Measurements from ENCODE around the gene DYDC2. TPM values are rescaled to one million over a fixed set of nuclear protein-coding genes. Genes with fewer than 3 reads are reported as not detected.
"Not testable (repeated sequence)": the region's sequence is repeated elsewhere in the genome, so short reads cannot be mapped to it uniquely, and the experiment has no call there.

DYDC2 gene
- polyA plus RNA-seq, 3 donors: 1.5 to 2.5 (median 1.6) TPM

- DNase-seq (ENCODE audit: extremely low read depth in 1 of 11, low read depth in 9 of 11, low spot score in 4 of 11): no peak
Measured at GRCh38 chr10:80357851-80358125, 1.2 kb downstream of the DYDC2 start.

- not testable (repeated sequence) for DNase-seq (ENCODE audit: extremely low read depth in 1 of 11, low read depth in 9 of 11, low spot score in 4 of 11)
Measured at GRCh38 chr10:80358925-80359324, 2.3 kb downstream of the DYDC2 start.

DNA sequence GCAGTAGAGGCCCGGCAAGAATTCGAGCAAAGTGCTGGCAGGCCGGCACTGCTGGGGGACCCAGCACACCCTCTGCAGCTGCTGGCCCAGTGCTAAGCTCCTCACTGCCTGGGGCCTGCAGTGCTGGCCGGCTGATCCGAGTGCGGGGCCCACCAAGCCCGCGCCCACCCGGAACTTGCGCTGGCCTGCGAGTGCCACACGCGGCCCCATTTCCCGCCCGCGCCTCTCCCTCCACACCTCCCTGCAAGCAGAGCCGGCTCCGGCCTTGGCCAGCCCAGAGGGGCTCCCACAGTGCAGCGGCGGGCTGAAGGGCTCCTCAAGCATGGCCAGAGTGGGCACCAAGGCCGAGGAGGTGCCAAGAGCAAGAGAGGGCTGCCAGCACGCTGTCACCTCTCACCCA is 3.1 kb downstream of the DYDC2 start:
- no peak for DNase-seq (ENCODE audit: extremely low read depth in 1 of 11, low read depth in 9 of 11, low spot score in 4 of 11)

DNA sequence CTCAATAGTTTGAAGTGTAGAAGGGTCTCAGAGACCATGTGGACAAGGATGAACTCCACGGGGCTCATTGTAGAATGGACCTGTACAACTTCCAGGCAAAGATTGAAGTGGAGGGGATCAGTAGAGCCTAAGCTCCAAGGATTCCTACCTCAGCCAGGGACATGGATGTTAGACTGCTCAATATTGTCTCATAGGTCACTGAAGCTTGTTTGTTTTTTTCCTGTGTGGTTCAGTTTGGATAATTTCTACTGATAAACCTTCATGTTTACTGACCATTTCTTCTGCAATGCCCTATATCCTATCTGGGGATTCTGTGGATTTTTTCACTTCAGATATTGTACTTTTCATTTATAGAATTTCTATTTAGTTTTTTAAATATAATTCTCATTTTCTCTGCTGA is 8.9 kb downstream of the DYDC2 start:
- no peak for DNase-seq (ENCODE audit: extremely low read depth in 1 of 11, low read depth in 9 of 11, low spot score in 4 of 11)

GRCh38 chr10:80371467-80371866 is 14.9 kb downstream of the DYDC2 start:
- no peak for DNase-seq (ENCODE audit: extremely low read depth in 1 of 11, low read depth in 9 of 11, low spot score in 4 of 11)

DNA sequence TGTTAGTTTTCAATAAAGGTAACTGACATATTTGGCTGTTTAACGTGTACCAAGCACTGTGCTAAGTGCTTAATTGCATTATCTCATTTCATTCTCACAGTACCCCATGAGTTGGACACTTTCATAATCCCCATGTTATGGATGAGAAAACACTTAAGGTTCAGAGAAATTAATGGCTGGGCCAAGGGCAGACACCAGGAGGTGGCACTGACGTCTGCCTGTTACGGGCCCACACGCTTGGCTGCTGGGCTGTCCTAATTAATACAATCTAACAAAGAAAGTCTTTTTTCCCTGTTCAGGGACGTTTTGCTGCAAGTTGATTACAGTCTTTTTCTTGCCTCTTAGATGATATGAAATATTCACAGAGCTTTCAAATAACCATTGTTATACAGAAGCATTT is 16.1 kb downstream of the DYDC2 start:
- DNase-seq (ENCODE audit: extremely low read depth in 1 of 11, low read depth in 9 of 11, low spot score in 4 of 11): no peak

- DNase-seq (ENCODE audit: extremely low read depth in 1 of 11, low read depth in 9 of 11, low spot score in 4 of 11): no peak
Measured at GRCh38 chr10:80373502-80373901, 16.9 kb downstream of the DYDC2 start.

GRCh38 chr10:80379701-80380100 is 23.1 kb downstream of the DYDC2 start:
- no peak for DNase-seq (ENCODE audit: extremely low read depth in 1 of 11, low read depth in 9 of 11, low spot score in 4 of 11)

DNA sequence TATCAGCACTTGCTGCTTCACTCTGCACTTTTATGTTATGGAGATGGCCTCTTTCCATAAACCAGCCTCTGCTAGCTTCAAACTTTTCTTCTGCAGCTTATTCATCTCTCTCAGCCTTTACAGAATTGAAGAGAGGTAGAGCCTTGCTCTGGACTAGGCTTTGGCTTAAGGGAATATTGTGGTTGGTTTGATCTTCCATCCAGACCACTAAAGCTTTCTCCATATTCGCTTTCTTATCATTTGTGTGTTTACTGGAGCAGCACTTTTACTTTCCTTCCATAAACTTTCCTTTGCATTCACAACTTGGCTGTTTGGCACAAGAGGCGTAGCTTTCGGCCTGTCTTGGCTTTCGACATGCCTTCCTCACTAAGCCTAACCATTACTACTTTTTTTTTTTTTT is 23.6 kb downstream of the DYDC2 start:
- DNase-seq (ENCODE audit: extremely low read depth in 1 of 11, low read depth in 9 of 11, low spot score in 4 of 11): no peak

DNA sequence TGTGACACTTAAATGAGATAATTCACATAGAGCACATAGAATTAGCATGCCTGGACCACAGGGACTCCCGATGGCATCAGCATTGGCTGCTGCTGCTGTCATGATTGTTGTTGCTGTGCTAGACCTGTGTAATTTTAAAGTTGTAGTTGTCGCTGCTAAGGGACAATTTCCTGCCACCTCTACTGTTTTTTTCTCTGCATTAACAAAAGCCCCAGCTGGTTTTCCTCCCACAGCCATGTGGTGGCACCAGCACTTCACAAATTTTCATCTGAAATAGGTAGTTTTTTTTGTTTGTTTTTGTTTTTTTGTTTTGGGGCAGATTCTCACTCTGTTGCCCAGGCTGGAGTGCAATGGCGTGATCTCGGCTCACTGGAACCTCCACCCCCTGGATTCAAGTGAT is 26.4 kb downstream of the DYDC2 start:
- peak in 7 of 11 donors; percentile 28 to 52 (median 45) for DNase-seq (ENCODE audit: extremely low read depth in 1 of 11, low read depth in 9 of 11, low spot score in 4 of 11)

- no peak for DNase-seq (ENCODE audit: extremely low read depth in 1 of 11, low read depth in 9 of 11, low spot score in 4 of 11)
Measured at GRCh38 chr10:80390740-80391139, 34.2 kb downstream of the DYDC2 start.

- no peak for DNase-seq (ENCODE audit: extremely low read depth in 1 of 11, low read depth in 9 of 11, low spot score in 4 of 11)
Measured at GRCh38 chr10:80392250-80392649, 35.7 kb downstream of the DYDC2 start.

DNA sequence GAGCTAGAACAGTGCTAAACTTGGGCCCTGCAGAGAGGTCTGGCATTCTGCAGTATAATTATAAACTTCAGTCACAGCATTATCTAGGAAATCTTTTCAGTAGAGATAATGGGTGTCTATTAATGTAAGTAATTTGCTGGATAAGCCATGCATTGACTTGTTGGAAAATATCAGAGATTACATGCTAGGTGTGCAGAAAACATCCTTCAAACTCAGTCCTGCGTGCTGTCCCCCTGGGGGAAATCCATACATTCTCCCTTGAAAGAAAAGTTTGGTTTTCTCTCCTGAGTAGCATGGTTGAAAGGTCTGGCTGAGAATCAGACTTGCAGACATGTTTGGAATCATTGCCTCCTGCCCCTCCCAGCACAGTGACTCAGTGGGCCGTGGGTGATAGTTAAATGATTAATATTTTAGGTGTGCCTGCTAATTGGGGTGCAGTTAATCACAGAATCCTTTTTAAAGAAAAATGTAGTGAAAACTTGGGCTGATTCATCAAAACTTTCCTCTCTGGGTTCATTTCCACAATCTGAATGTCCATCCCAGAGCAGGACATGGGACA is 37.9 kb downstream of the DYDC2 start:
- no peak for DNase-seq (ENCODE audit: extremely low read depth in 1 of 11, low read depth in 9 of 11, low spot score in 4 of 11)

DNA sequence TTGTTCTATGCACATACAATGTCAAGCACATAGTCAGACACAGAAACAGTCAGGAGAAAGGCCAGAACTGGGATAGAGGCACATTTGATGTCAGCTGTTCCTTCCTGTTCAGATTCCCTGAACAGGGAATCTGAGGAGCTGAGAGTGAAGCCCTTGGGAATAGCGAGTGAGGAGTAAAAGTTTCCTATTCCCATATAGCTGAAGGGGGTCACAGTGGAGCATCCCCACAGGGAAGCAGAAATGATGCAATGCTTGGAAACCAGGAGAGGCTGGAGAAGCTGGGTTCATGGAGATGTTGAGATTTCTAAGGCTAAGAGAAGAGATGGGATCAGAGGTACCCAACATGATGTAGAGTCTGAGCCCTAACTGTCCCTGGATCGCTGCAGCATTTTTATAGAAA is 40.4 kb downstream of the DYDC2 start:
- DNase-seq (ENCODE audit: extremely low read depth in 1 of 11, low read depth in 9 of 11, low spot score in 4 of 11): no peak

GRCh38 chr10:80400136-80400804 is 43.7 kb downstream of the DYDC2 start:
- DNase-seq (ENCODE audit: extremely low read depth in 1 of 11, low read depth in 9 of 11, low spot score in 4 of 11): no peak

DNA sequence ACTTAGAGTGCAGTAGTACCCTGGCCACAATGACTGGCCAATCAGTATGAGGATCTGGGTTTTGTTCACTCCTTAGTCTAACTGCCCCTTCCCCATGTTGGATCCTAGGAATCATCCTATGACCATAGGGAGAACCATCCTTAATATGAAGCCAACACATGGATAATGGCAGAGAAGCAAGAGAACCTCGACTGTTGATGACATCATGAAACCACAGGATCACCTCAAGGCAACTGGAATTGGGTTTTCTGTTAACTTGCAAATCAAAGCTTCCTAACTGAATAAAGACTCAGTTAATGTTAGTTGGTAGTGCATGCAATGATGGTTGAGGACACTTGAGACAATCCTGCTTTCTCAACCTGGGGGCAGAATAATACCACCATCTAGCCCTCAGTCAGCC is 48.5 kb downstream of the DYDC2 start:
- DNase-seq (ENCODE audit: extremely low read depth in 1 of 11, low read depth in 9 of 11, low spot score in 4 of 11): no peak

DNA sequence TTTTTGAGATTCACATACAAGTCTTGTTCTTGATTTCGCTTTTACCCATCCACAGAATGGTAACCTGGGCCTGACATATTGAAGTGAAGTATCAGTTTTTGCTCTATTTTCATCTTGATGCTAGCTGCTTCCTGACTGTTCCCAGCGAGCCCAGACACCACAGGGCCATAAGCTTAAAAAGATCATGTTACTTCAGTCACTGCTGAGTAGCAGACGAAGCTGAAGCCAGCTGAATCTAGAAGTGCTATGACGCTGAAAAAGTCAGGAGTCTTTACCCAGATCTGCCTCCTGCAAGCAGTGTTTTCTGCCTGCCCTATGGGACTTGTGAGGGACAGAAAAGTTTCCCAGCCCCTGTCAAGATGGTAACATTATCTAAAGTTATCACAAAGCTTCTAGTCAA is 49.0 kb downstream of the DYDC2 start:
- DNase-seq (ENCODE audit: extremely low read depth in 1 of 11, low read depth in 9 of 11, low spot score in 4 of 11): peak in 2 of 11 donors; percentile 55 to 65

DNA sequence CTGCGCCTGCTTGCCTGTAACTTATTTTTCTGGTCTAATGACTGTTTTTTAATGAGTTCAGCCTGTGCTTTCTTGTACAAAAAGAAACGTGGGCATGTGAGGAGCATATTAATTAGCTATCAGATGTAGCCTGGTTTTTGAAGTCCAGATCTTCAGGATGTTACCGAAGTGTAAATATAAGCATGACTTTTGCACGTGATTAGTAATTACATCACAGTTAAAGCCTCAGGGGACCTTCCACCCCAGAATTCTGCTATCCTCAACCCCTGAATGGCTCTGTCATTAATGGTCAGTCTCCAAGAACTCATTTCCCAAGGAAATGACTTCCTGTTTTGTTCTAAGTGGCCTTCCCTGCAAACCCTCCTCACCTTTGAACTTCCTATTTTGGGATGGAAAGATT is 49.6 kb downstream of the DYDC2 start:
- no peak for DNase-seq (ENCODE audit: extremely low read depth in 1 of 11, low read depth in 9 of 11, low spot score in 4 of 11)

DNA sequence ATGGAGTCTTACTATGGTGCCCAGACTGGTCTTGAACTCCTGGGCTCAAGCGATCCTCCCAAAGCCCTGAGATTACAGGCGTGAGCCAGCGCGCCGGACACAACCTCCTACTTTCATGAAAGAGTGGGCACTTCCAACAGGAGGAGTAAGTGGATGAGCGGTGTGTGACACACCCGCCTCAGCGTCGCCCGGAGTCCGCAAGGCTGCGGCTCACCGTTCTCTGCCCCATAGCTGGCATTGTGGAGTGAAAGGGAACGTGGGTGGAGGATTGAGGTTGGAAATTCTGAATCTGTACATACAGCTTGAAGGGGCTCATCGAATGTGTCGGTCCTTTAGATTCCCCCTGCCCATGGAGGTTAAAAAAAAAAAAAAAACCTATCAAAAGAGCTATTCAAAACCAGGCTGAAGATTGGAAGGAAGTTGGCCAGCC is 51.2 kb downstream of the DYDC2 start:
- DNase-seq (ENCODE audit: extremely low read depth in 1 of 11, low read depth in 9 of 11, low spot score in 4 of 11): no peak

GRCh38 chr10:80408242-80409101 is 51.9 kb downstream of the DYDC2 start, which contains the start of gene PRXL2A:
PRXL2A (plus strand) TSS chr10:80408551; CDS start chr10:80420468, 11,917 bp downstream.
- DNase-seq (ENCODE audit: extremely low read depth in 1 of 11, low read depth in 9 of 11, low spot score in 4 of 11): peak in 10 of 11 donors; percentile 62 to 85 (median 77)
